ENCODE data around the gene METAP2. TPM values are rescaled to one million over a fixed set of nuclear protein-coding genes. Genes with fewer than 3 reads are reported as not detected.
"Not testable (repeated sequence)": the region's sequence is repeated elsewhere in the genome, so short reads cannot be mapped to it uniquely, and the experiment has no call there.

Gene METAP2
- total RNA-seq, 4 donors from 2014 or later: 58.8 to 83.0 (median 62.4) TPM

- H3K4me1 ChIP-seq: no peaks in the 10 kb centered on the region
- in situ Hi-C loops (cut with MboI; ENCODE audit: low sequenced_read_pairs in 4 of 4) (no loop called here), intact Hi-C loops (cut with DNase I; ENCODE audit: low total_unique reads) (no loop called here)
- H3K27me3 ChIP-seq: no peaks in the 10 kb centered on the region
- H3K9me3 ChIP-seq: peaks cover 0 to 5% (median 0%) of the 10 kb centered on the region in 3 donors
- H3K4me3 ChIP-seq: no peak overlapping the region
- TF ChIP-seq POLR2A (IDR thresholded peaks at IDR 0.05) (no peak), CTCF (IDR thresholded peaks at IDR 0.05 in 4 of 5, conservative IDR thresholded peaks at IDR 0.05 in 1 of 5) (no peak)
- H3K36me3 ChIP-seq: no peaks in the 10 kb centered on the region
- ATAC-seq (no peak), DNase-seq (no peak)
- no peak overlapping the region for H3K27ac ChIP-seq
These were observed 11.4 kb upstream of the METAP2 start for GRCh38 chr12:95462551-95462950.

- Histone ChIP-seq H3K36me3 (no peaks in the 10 kb centered on the region), H3K27ac (no peak overlapping the region), H3K27me3 (no peaks in the 10 kb centered on the region), H3K4me3 (no peak overlapping the region), H3K4me1 (no peaks in the 10 kb centered on the region), H3K9me3 (no peaks in the 10 kb centered on the region)
- TF ChIP-seq POLR2A (IDR thresholded peaks at IDR 0.05) (no peak), CTCF (IDR thresholded peaks at IDR 0.05 in 4 of 5, conservative IDR thresholded peaks at IDR 0.05 in 1 of 5) (no peak)
- intact Hi-C loops (cut with DNase I; ENCODE audit: low total_unique reads) (no loop called here), in situ Hi-C loops (cut with MboI; ENCODE audit: low sequenced_read_pairs in 4 of 4) (no loop called here)
- DNase-seq (no peak), ATAC-seq (no peak)
These were observed 10.9 kb upstream of the METAP2 start for GRCh38 chr12:95463050-95463449.

GRCh38 chr12:95463776-95464175 lies 10.2 kb upstream of the METAP2 start:
- H3K36me3 ChIP-seq; H3K27me3 ChIP-seq; DNase-seq; in situ Hi-C loops (cut with MboI; ENCODE audit: low sequenced_read_pairs in 4 of 4); H3K4me3 ChIP-seq; H3K4me1 ChIP-seq; intact Hi-C loops (cut with DNase I; ENCODE audit: low total_unique reads); H3K27ac ChIP-seq; H3K9me3 ChIP-seq; ATAC-seq: not testable (repeated sequence)

GRCh38 chr12:95465275-95465674 lies 8.7 kb upstream of the METAP2 start:
- in situ Hi-C loops (cut with MboI; ENCODE audit: low sequenced_read_pairs in 4 of 4) (no loop called here), intact Hi-C loops (cut with DNase I; ENCODE audit: low total_unique reads) (no loop called here)
- Histone ChIP-seq H3K27ac (no peak overlapping the region), H3K9me3 (no peaks in the 10 kb centered on the region), H3K4me1 (no peaks in the 10 kb centered on the region), H3K36me3 (no peaks in the 10 kb centered on the region), H3K4me3 (no peak overlapping the region), H3K27me3 (no peaks in the 10 kb centered on the region)
- no peak for TF ChIP-seq POLR2A (IDR thresholded peaks at IDR 0.05)
- TF ChIP-seq CTCF (IDR thresholded peaks at IDR 0.05 in 4 of 5, conservative IDR thresholded peaks at IDR 0.05 in 1 of 5): no peak
- DNase-seq (no peak), ATAC-seq (no peak)

- Histone ChIP-seq H3K4me3 (no peak overlapping the region), H3K9me3 (no peaks in the 10 kb centered on the region), H3K27me3 (no peaks in the 10 kb centered on the region), H3K4me1 (peaks cover 6 to 13% of the 10 kb centered on the region in 2 donors), H3K36me3 (no peaks in the 10 kb centered on the region), H3K27ac (no peak overlapping the region)
- no peak for ATAC-seq
- intact Hi-C loops (cut with DNase I; ENCODE audit: low total_unique reads) (loop anchor here (5.0 to 10.0 kb wide), 2 partner anchors 468 to 565 kb away; partner anchors contain the start of genes LTA4H and NDUFA12), in situ Hi-C loops (cut with MboI; ENCODE audit: low sequenced_read_pairs in 4 of 4) (loop anchor here in 1 of 4 donors (5.0 kb wide), 1 partner anchor 83 kb away; no protein-coding TSS in a partner anchor)
- no peak for DNase-seq
- TF ChIP-seq POLR2A (IDR thresholded peaks at IDR 0.05) (no peak), CTCF (IDR thresholded peaks at IDR 0.05 in 4 of 5, conservative IDR thresholded peaks at IDR 0.05 in 1 of 5) (no peak)
These were observed 3.7 kb upstream of the METAP2 start for GRCh38 chr12:95470300-95470699.
